Activated CD4-positive, alpha-beta T cell treated with anti-CD3 and anti-CD28 coated beads for 4 hours (primary cell): Measurements from ENCODE around the gene CSPG4.
"Not testable (repeated sequence)": the region's sequence is repeated elsewhere in the genome, so short reads cannot be mapped to it uniquely, and the experiment has no call there.

Source experiments
- DNase-seq, 2 donors: peaks; one replicate each; pipeline ENCODE4 v3.0.0-alpha.2; 2020

The CSPG4 gene

DNA sequence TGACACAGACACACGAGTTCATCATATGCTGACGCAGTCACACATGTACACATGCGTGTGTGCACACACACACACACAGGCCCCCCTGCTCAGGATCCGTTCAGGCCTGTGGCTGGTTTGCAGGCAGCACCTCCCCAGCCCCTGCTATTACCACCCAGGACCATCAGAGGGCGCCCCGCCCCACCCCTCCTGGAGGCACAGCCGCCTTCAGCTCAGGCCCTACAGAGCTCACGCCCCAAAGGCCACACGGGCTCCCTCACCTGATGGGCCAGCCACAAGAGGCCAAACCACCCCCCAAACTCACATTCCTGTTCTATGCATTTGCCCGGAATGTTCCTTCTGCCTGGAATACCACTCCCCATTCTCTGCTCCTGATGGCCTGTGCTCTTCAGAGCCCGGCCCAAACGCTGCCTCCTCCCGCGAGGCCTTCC, 26.4 kb downstream of the CSPG4 start:
- DNase-seq: peak; percentile 53 to 72

DNA sequence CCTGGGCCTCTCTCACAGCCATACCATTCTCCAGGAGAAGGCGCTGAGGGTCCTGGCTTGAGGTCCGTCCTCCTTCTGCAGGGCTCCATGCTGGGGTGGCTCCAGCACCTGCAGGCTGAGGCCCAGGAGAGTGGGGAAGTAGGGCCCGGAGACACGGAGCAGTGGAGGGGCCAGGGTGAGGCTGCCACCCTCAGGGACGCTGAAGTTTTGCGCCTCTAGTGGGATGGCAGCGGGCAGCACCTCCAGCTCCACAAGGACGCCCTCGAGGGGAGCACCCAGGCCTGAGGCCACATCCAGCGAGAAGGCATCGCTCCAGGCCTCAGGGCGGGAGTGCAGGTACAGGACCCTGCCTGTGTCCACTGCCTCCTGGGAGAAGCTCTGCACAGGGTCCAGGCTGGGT, 27.5 kb downstream of the CSPG4 start:
- DNase-seq: no peak

GRCh38 chr15:75684648-75685047, 28.0 kb downstream of the CSPG4 start:
- DNase-seq: no peak

- DNase-seq: peak; percentile 61
These were observed 28.9 kb downstream of the CSPG4 start for GRCh38 chr15:75683646-75684312.

GRCh38 chr15:75682181-75683135, 30.2 kb downstream of the CSPG4 start:
- DNase-seq: no peak

DNA sequence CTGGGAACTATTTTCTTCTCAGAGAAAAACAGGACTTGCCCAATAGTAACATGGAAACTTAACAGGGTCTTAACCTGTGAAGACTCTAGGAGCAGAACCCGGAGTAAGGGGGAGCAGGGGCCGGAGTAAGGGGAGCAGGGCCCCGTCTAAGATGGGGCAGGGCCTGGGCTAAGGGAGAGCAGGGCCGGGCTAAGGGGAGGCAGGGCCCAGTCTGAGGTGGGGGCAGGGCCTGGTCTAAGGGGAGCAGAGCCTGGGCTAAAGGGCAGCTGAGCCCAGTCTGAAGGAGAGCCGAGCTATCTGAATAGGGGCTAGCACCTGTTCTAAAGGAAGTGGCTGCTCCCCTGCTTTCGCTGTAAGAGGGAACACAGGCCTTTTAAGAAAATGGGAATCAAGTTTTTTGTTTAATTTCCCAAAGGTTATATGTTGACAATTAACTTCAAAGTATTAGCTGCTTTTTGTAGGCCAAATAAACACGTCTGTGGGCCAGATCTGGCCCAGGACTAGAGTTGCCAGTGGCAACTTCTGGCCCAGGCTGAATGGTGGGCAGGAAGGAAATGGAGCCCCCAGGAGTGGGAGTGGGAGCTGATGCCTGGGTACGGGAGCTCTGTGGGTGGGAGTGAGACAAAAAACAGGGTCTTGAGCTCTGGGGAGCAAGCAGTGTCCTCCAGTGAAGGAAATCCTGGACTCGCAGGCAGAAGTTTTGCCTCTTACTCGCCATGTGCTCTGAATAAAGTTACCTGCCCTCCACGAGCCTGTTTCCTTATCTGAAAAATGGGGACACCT, 32.5 kb downstream of the CSPG4 start:
- DNase-seq: no peak

DNA sequence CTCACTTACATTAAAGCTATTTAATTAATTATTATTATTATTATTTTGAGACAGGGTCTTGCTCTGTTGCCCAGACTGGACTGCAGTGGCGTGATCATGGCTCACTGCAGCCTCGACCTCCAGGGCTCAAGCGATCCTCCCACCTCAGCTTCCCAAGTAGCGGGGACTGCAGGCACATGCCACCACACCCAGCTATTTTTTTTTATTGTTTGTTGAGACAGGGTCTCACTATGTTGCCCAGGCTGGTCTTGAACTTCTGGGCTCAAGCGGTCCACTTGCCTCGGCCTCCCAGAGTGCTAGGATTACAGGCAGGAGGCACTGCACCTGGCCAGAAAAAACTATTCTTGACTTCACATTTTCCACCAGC, 34.3 kb downstream of the CSPG4 start:
- DNase-seq: not testable (repeated sequence)

- DNase-seq: no peak
These were observed 35.0 kb downstream of the CSPG4 start for GRCh38 chr15:75677465-75678323.

DNA sequence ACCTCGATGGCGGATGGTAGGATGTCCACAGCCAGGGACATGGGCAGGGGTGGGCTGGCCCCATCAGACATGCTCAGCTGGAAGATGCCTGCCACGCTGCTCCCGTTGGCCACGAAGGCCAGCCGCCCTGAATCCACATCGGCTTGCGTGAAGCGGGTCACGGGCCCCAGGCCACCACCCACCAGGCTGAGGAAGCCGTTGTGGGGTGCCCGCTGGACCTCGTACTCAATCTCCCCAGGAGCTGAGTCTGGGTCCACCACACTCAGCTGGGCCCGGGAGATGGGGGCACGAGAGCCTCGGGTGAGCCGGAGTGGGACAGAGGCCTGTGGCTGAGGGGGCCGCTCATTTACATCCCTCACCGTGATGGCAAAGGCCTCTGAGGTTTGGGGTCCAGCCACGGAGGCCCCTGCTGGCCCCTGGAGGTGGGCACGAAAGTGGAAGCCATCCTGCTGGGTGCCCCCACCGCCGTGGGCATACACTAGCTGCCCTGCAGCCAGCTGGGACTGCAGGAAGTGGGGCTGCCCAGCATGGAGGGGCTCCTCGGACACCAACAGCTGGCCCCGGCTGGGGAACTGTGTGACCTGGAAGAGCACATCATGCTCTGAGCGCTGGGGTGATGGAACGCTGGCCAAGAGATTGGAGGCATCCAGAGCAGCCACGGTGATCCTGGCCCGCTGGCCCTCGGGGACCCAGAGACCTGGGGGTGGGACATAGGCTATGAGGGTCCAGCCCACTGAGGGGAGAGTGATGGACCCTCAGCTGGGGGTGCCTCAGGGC, 35.8 kb downstream of the CSPG4 start:
- no peak for DNase-seq

DNA sequence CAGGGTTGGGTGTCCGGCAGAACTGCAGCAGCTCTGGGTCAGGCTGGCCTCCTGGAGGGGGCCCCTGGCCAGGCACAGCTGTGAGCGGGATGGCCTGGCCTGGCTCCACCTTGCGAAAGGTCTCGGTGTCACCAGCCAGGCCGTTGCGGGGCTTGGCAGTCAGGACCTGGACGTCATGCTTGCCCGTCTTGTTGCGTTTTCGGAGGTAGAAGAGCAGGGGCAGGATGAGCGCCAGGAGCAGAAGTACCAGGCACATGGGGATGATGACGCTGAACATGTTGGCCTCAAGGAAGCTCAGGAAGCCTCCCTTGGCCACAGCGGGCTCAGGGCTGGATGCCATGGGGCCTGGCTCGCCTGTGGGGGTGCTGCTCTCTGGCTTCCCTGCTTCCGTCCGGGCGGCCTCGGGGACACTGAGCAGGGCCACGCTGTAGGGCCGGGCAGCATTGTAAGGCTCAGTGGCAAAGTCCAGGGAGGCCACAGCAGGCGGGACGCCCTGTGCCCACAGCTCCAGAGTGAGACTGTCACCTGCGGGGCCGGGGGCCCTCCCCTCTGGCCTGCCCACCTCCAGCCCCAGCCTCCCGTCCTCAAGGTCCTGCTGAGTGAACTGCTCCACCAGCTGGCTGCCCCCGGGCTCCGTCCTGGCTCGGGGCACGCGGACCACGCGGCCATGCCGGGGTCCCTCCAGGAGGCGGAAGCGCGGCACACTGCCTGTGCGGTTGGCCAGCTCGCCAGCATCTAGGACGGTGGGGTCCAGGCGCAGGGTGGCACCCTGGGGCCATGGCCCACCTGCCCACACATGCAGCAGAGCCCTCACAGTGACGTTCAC, 36.9 kb downstream of the CSPG4 start:
- no peak for DNase-seq

DNA sequence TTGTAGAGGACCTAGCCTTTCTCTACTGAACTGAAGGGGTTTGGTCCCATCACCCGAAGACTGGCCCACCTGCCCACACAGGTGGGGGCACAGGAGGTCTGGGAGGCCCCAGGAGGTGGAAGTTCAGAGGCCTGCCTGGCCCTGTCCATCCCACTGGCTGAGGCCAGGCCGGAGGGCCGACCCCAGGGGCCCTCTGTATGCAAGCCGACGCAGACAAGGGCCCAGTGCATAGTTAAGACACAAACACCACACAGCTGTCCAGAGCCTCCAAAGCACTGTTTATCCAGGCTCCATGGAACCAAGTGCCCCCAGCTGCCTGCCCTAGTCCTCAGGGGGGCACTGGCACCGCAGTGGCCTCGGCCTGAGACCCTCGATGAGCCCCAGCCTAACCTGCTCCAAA, 38.3 kb downstream of the CSPG4 start:
- DNase-seq: no peak

DNA sequence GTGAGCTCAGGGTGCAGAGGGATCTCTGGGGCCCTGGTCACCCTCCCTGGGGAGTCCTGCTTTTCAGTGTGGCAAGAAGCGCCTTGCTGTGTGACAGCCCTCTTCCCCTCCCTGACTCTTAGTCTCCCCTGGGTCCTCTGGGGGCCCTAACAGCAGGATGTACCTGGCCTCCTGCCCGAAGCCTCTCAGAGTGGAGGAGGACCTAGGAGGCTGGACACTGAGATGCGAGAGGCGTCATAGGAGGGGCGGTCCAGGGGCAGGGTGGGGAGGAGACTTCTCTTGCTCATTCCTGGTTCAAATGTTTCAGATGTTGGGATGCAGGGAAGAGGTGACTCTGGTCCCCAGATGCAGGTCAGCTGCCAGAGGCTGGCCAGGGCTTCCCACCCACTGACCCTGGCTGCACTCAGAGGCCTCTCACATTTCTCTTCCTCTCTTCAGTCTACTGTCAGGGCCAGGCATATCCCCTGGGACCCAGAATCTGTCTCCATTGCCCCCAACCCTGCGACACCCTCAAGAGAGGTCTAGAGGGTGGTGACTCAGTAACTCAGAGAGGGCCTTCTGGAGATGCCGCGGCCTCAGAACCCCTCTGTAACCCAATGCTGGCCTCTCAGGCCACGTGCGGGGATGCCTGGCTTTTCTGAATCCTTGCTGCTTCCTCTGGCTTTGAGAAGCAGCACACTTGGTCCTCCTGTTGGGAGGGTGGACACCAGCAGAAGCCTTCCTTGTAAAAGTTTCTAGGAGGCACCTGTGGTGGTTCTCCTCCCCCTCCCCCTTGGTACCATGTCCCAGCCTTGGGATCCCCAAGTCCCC, 39.0 kb downstream of the CSPG4 start:
- DNase-seq: no peak

DNA sequence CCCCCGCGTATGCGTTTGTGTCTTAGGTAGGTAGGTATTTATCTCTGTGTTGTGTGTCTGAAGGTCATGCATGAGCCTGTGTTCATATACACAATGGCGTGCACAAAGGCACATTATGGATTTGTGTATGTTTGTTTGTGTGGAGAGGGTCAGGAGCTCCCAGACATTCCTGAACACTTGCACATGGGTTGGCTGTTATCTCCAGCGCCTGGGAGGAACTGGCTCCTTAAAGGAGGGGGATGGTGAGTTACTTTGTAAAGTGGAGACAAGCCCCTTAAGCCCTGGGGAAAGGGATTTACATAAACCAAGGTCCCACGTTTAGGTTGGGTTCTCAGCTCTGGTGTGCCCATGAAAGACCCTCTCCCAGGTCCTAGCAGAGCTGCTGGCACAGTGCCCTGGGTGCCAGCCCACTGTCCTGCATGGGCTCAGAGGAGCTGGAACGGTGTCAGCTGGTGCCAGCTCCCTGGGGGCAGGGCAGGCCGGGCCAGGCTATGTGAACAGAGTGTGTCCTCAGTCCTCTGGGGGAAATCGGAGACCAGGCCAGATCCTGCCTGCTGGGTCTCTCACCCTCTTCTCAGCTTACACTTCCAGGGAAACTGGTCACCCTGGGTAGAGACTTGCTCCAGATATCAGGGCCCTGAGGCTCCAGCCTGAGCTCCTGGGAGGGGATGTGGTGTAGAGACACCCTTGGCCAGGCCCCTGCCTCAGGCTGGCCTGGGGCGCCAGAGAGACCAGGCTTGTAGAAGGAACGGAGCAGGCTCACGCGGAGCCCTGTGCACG, 39.8 kb downstream of the CSPG4 start:
- no peak for DNase-seq

DNA sequence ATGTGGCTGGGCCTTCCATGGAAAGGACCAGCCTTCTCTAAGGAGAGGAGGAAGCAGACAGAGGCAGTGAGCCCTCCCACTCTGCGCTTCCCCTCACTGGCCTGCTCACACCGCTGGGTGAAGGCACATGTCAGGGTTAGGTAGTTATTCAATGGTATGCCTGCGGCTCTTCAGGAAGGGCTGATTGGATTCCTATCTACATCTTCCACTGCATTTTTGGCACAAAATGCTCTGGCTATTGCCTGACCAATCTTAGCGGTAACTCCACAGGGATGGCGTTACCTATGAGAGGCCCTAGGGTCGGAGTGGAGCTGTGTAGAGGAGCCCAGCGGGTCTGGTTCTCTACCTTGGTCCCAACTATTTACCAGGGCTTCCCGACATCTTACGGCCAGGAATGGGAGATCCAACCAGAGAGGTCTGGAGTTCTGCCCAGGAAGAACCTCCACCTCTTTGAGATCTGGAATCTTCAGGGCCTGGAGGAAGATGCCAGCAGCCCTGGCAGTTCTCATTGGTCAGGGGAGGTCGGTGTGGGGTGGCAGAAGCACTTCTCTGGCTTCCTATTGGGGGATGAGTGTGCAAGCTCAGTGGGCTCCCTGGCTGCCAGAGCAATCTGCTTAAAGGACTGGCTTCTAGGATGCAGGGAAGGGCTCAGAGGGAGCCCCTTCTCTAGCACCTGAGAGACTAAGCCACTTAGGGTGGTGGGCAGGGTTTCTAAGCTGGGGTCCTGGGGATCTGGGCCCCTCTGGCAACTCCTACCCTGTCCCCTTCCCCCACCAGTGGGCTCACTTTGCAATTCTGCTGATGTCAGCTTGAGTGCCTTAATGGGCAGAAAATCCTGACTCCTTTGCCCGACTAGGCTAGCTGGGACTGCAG, 40.7 kb downstream of the CSPG4 start:
- no peak for DNase-seq

DNA sequence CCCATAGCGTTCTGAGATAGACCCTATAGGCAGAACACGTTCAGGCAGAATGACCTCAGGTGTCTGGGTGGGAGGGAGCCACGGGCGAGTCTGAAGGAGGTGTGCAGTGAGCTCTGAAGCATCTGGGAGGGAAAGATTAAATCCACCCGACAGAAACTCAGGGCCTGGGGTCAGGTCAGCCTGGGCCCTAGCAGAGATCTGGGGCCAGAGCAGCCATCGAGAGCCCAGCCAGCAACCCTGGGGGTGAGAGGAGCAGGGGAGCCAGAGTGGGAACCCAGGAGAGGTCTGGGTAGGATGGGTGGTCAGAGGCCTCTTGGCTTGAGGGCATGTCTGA, 42.8 kb downstream of the CSPG4 start:
- no peak for DNase-seq

GRCh38 chr15:75669191-75669878, 43.3 kb downstream of the CSPG4 start:
- no peak for DNase-seq

DNA sequence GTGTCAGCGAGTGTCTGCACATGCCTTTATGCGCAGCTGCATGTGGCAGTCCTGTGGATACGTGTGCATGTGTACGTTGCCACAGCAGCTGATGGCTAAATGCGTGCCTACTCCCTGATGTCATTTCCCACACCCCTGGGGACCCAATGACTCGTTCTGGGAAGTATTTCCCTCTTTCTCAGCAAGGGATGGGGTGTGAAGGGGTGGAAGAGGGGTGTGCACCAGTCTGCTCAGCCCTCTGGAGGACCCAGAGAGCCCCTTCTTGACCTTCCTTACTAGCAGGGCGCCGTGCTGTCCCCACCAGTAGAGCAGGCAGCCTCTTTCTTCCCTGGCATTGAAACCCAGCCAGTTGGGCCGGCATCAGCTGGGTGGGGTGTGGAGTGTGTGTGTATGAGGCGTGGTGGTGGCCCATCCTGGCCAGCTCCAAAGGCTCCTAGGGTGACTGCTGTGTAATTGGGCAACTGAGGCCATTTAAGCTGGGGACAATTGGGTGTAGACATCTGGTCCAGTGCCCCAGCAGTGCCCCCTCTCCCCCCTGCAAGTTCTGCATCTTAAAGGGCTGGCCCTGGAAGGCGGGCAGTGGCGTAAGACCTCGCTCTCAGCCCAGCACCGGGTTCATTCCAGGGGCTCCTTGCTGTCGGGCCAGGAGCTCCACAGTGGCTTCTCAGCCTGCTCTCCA, 45.7 kb downstream of the CSPG4 start:
- DNase-seq: no peak
